NCI-H510A (cell line): Measurements from ENCODE around the gene LPO.

Source experiments
- DNase-seq: peaks from one replicate; lab custom pipeline; 2025; lab: John Stamatoyannopoulos, UW

The LPO gene

GRCh38 chr17:58229384-58229783, 9.0 kb upstream of the LPO start:
- no peak for DNase-seq

- no peak for DNase-seq
Observed at GRCh38 chr17:58229881-58230280, 8.5 kb upstream of the LPO start.

- no peak for DNase-seq
Observed at GRCh38 chr17:58231641-58232040, 6.7 kb upstream of the LPO start.

- DNase-seq, result no peak
Observed at GRCh38 chr17:58232707-58233156, 5.7 kb upstream of the LPO start.

GRCh38 chr17:58233543-58233942, 4.8 kb upstream of the LPO start:
- no peak for DNase-seq

GRCh38 chr17:58234512-58234911, 3.9 kb upstream of the LPO start:
- no peak for DNase-seq

- DNase-seq, result no peak
Observed at GRCh38 chr17:58235821-58236220, 2.6 kb upstream of the LPO start.

- DNase-seq, result no peak
Observed at GRCh38 chr17:58236394-58236793, 2.0 kb upstream of the LPO start.

- no peak for DNase-seq
Observed at GRCh38 chr17:58239987-58240386, 1.6 kb downstream of the LPO start.

- no peak for DNase-seq
Observed at GRCh38 chr17:58242171-58242784, 3.9 kb downstream of the LPO start.

- DNase-seq, result no peak
Observed at GRCh38 chr17:58244963-58245362, 6.6 kb downstream of the LPO start.

GRCh38 chr17:58245428-58246103, 7.2 kb downstream of the LPO start:
- DNase-seq, result no peak

GRCh38 chr17:58246104-58246740, 7.8 kb downstream of the LPO start:
- DNase-seq, result no peak

- DNase-seq, result no peak
Observed at GRCh38 chr17:58246781-58247180, 8.4 kb downstream of the LPO start.

GRCh38 chr17:58247511-58248363, 9.4 kb downstream of the LPO start:
- no peak for DNase-seq

- DNase-seq, result no peak
Observed at GRCh38 chr17:58248955-58249269, 10.5 kb downstream of the LPO start.

GRCh38 chr17:58249270-58250133, 11.1 kb downstream of the LPO start:
- DNase-seq, result peak; percentile 23

GRCh38 chr17:58250344-58251011, 12.1 kb downstream of the LPO start:
- DNase-seq, result no peak

GRCh38 chr17:58252141-58252540, 13.8 kb downstream of the LPO start:
- DNase-seq, result no peak

GRCh38 chr17:58253082-58253481, 14.7 kb downstream of the LPO start:
- DNase-seq, result no peak

GRCh38 chr17:58254803-58255202, 16.4 kb downstream of the LPO start:
- no peak for DNase-seq
